HG03558 (cell line): ENCODE results near the gene SPINT2.

Source experiments
- ATAC-seq: cut with Tn5 transposase; IDR thresholded peaks from one replicate; pipeline ENCODE4 v1.9.1; 2021; ENCODE audit warnings: moderate number of reproducible peaks; ENCODE audit not compliant: unreplicated experiment; ENCODE audit errors: extremely low read depth

The SPINT2 gene

GRCh38 chr19:38290631-38291147, 26.3 kb downstream of the SPINT2 start:
- no peak for ATAC-seq

GRCh38 chr19:38291855-38292254, 27.5 kb downstream of the SPINT2 start:
- no peak for ATAC-seq

DNA sequence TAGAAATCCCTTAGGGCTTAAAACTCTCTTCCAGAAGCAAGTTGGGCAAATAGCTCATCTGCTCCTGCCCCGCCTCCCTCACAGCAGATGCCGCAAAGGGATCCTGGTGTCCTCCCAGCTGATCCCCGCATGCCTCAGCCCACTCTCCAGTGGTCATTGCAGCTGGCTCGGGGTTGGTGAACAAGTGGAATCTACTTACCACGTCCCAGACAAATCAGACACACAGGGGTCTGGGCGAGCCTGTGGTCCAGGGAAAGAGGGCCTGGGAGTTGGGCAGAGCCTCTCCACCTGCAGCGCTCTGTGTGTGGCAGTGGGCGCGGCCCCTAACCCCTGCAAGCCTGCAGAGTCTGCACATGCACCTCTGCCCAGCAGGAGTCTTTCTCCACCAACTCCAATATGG, 28.9 kb downstream of the SPINT2 start:
- no peak for ATAC-seq

GRCh38 chr19:38294090-38294489, 29.7 kb downstream of the SPINT2 start:
- no peak for ATAC-seq

GRCh38 chr19:38298821-38299680, 34.7 kb downstream of the SPINT2 start:
- no peak for ATAC-seq

GRCh38 chr19:38303517-38304351, 39.4 kb downstream of the SPINT2 start, which contains the start of gene C19orf33:
TSS of gene C19orf33 (plus strand) at chr19:38304251. CDS start at chr19:38304262, 11 bp downstream.
- ATAC-seq = no peak

GRCh38 chr19:38304352-38304865, 40.0 kb downstream of the SPINT2 start:
- no peak for ATAC-seq

DNA sequence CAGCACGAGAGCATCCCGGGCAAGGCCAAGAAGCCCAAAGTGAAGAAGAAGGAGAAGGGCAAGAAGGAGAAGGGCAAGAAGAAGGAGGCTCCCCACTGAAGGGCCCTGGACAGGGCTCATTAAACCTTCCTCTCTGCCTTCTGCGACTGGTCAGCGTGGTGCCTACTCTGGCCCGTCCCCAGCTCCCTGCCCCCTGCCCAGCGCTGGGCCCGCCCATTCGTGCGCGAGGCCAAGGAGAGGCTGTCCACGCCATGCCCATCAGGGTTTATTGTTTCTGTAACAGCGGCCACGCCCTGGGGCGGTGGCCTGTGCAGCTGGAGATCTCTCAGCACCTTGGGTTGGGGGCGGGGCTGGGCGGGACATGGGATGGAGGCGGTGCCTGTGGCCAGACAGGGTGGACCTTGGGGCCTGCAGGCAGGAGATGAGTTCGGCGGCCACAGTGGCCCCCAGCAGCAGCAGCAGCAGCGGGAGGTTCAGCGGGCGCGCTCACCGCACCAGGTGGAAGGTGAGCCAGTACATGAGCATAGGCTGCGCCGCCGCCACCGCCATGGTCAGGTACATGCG, 40.6 kb downstream of the SPINT2 start:
- no peak for ATAC-seq

GRCh38 chr19:38306236-38306635, 41.9 kb downstream of the SPINT2 start:
- ATAC-seq = no peak

GRCh38 chr19:38307076-38307475, 42.7 kb downstream of the SPINT2 start:
- no peak for ATAC-seq

DNA sequence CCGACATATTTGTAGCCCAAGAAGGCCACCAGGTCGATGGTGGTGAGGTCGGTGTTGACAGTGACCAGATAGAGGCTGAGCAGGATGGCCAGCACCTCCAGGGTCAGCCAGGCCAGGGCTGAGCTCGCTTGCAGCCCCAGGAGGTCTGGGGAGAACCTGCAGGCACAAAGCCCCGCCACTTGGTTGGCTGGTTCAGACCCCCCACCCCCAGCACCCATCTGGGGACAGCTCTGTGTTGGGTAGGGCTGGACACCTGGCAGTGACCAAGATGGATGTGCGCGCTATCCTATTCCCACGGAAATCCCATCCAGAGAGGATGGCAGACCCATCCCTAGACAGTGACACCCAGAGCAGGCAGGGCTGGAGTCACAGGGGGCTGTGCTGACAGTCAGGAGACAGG, 43.2 kb downstream of the SPINT2 start:
- ATAC-seq = no peak

- no peak for ATAC-seq
These were observed 43.8 kb downstream of the SPINT2 start for GRCh38 chr19:38308006-38308766.

DNA sequence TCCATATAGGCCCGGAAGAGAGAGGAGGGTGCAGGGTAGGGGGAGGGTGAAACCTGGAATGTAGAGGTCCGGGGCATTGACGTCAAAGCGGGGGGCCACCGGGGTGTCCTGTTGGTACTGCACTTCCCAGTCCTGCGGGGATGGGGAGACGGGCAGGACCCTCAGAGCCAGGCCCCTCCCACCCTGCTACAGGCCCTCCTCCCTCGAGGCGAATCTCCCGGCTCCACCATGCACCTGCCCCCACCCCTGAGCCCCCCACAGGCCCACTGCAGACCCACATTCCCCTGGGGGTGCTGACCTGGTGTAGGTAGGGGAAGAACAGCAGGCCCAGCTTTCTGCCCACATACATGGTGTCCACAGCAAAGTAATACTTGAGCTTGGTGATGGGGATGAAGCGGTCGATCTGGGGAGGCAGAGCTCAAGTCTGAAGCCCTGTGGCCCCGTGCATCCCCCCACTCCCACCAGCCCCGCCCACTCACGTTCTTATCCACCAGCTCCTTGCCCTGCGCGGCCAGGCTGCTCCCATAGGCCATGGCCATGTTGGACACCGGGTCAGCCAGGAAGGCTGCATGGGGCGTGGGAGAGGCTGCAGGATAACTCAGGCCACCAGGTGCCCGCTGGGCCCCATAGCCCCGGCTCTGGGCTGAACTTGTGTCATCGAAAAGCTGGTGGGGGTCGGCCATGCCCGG, 44.7 kb downstream of the SPINT2 start:
- no peak for ATAC-seq

DNA sequence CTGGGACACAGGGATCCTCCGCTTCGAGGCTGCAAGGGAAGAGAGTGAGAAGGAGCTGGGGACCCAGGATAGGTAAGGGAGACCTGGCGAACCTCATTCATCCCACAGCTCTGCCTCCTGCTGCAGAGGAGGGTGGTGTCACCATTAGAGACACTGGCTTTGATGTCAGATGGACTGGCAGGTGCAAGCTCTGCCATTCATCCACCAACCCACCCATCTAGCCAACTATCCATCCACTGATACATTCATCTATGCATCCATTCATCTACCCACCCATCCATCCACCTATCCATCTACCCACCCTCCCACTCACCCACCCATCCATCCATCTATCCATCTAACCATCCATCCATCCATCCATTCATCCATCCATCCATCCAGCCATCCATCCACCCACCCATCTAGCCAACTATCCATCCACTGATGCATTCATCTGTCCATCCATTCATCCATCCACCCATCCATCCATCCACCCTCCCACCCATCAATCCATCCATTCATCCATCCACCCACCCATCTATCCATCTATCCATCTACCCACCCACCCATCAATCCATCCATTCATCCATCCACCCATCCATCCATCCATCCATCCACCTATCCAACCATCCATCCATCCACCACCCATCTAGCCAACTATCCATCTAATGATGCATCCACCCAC, 45.4 kb downstream of the SPINT2 start:
- no peak for ATAC-seq

DNA sequence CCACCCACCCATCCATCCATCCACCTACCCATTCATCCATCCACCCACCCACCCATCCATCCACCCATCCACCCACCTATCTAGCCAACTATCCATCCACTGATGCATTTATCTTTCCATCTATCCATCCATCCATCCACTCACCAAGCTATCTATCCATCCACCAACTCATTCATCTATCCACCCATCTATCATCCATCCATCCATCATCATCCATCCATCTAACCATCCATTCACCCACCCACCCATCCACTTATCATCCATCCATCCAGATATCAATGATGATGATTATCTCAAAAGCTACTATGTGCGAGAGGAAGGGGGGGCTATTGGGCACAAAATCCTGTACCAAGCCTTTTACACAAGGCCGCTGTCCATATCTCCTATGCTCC, 45.9 kb downstream of the SPINT2 start:
- ATAC-seq = no peak

- ATAC-seq = no peak
These were observed 46.6 kb downstream of the SPINT2 start for GRCh38 chr19:38310986-38311385.

DNA sequence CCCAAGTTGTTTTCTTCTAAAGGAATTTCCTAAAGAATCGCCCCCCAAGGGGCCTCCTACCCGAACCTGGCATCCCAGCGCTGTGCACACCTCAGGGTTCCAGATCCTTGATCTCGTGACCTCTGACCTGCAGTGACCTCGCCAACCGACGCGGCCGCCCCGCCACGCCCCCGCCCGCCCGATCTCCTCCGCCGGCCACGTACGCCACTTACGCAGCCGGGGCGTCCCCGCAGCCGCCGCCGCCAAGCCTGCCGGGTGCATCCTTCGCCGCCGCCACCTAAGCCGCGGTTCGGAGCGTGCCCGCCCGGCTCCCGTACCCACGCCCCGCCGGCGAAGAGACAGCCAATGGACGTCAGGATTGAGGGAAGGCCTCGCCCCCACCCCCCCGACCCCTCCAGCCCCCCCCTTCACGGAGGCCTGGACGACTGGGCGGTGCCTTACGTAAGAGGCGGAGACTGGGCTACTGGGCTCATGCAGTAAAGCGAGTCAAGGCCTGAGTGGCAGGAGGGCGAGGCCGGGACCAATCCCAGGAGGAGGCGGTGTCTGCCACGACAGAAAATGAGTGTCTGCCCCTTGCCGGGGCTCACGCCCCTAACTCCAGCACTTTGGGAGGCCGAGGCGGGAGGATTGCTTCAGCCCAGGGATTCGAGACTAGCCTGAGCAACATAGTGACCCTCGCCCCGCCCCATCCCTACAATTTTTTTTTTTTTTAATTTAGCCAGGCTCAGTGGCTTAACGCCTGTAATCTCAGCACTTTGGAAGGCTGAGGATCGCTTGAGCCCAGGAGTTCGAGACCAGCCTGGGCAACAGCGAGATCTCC, 51.5 kb downstream of the SPINT2 start, which contains the start of gene YIF1B:
Gene YIF1B, minus strand, starts transcription at position 291 of the 820 bp plus-strand sequence. Its CDS starts 30 bp downstream, at position 261.
- ATAC-seq = peak; percentile 60
